IMR-90 (cell line): Measurements from ENCODE around the gene RNF4.

ENCODE experiments used
- BHLHE40 ChIP-seq: fragments of 150-350 bp; IDR thresholded peaks from 2 replicates; pipeline ENCODE4 v1.6.1; 2016; ENCODE audit warnings: mild to moderate bottlenecking, low read depth, low read length
- CEBPB ChIP-seq: IDR thresholded peaks from 2 replicates; pipeline ENCODE4 v1.6.1; 2012; ENCODE audit warnings: low read depth, low read length, improper control_type of control experiment
- CHD1 ChIP-seq: IDR thresholded peaks from 2 replicates; pipeline ENCODE4 v1.6.1; 2012; ENCODE audit warnings: low read depth, low read length, improper control_type of control experiment
- MXI1 ChIP-seq: IDR thresholded peaks from 2 replicates; pipeline ENCODE4 v1.6.1; 2012; ENCODE audit warnings: low read depth, mild to moderate bottlenecking, low read length, moderate library complexity, borderline replicate concordance
- NFE2L2 ChIP-seq: fragments of 150-350 bp; IDR thresholded peaks from 2 replicates; pipeline ENCODE4 v1.6.1; 2016; ENCODE audit warnings: low read depth, mild to moderate bottlenecking, low read length
- POLR2A ChIP-seq: IDR thresholded peaks from 2 replicates; pipeline ENCODE4 v1.6.1; 2012; ENCODE audit warnings: mild to moderate bottlenecking, low read depth, low read length
- RAD21 ChIP-seq: IDR thresholded peaks from 2 replicates; pipeline ENCODE4 v1.6.1; 2012; ENCODE audit warnings: low read length, improper control_type of control experiment
- RCOR1 ChIP-seq: IDR thresholded peaks from 2 replicates; pipeline ENCODE4 v1.6.1; 2012; ENCODE audit warnings: mild to moderate bottlenecking, low read length, improper control_type of control experiment; ENCODE audit not compliant: insufficient replicate concordance
- RFX5 ChIP-seq: IDR thresholded peaks from 2 replicates; pipeline ENCODE4 v1.8.0; 2012; ENCODE audit warnings: low read depth, mild to moderate bottlenecking, low read length, moderate library complexity
- SMC3 ChIP-seq: fragments of 150-350 bp; IDR thresholded peaks from 2 replicates; pipeline ENCODE4 v1.6.1; 2016; ENCODE audit warnings: low read depth, mild to moderate bottlenecking, antibody characterized with exemption, low read length, moderate library complexity
- USF2 ChIP-seq: fragments of 150-350 bp; IDR thresholded peaks from 2 replicates; pipeline ENCODE4 v1.6.1; 2017; ENCODE audit warnings: mild to moderate bottlenecking, antibody characterized with exemption, low read length, low read depth
- TF ChIP-seq, protein P1 (sequence below): conservative IDR thresholded peaks from 2 replicates; pipeline ENCODE4 v1.5.1; 2012; ENCODE audit warnings: mild to moderate bottlenecking, low read depth, low read length, improper control_type of control experiment
- TF ChIP-seq, protein P2 (sequence below): fragments of 150-350 bp; IDR thresholded peaks from 2 replicates; pipeline ENCODE4 v1.6.1; 2016; ENCODE audit warnings: low read depth, mild to moderate bottlenecking, low read length, moderate library complexity, borderline replicate concordance

- TF ChIP-seq, protein P1, sequence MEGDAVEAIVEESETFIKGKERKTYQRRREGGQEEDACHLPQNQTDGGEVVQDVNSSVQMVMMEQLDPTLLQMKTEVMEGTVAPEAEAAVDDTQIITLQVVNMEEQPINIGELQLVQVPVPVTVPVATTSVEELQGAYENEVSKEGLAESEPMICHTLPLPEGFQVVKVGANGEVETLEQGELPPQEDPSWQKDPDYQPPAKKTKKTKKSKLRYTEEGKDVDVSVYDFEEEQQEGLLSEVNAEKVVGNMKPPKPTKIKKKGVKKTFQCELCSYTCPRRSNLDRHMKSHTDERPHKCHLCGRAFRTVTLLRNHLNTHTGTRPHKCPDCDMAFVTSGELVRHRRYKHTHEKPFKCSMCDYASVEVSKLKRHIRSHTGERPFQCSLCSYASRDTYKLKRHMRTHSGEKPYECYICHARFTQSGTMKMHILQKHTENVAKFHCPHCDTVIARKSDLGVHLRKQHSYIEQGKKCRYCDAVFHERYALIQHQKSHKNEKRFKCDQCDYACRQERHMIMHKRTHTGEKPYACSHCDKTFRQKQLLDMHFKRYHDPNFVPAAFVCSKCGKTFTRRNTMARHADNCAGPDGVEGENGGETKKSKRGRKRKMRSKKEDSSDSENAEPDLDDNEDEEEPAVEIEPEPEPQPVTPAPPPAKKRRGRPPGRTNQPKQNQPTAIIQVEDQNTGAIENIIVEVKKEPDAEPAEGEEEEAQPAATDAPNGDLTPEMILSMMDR: no peak
- TF ChIP-seq POLR2A (no peak), RAD21 (no peak), CEBPB (no peak), NFE2L2 (no peak), CHD1 (no peak), RFX5 (no peak), MXI1 (no peak), SMC3 (no peak), RCOR1 (no peak), USF2 (no peak), BHLHE40 (no peak)
- TF ChIP-seq, protein P2, sequence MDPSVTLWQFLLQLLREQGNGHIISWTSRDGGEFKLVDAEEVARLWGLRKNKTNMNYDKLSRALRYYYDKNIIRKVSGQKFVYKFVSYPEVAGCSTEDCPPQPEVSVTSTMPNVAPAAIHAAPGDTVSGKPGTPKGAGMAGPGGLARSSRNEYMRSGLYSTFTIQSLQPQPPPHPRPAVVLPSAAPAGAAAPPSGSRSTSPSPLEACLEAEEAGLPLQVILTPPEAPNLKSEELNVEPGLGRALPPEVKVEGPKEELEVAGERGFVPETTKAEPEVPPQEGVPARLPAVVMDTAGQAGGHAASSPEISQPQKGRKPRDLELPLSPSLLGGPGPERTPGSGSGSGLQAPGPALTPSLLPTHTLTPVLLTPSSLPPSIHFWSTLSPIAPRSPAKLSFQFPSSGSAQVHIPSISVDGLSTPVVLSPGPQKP: no peak
Measured at GRCh38 chr4:2437475-2438215, 31.3 kb upstream of the RNF4 start.
